Endothelial cell of umbilical vein (primary cell): Measurements from ENCODE around the gene DPP6. TPM values are rescaled to one million over a fixed set of nuclear protein-coding genes. Genes with fewer than 3 reads are reported as not detected.

Experiments used
- BruUV-seq: library from RNA; stranded (reverse); fragments of 400-500 nt; replicated peaks from 2 replicates; lab custom pipeline; 2021; lab: Mats Ljungman, UMichigan
- CTCF ChIA-PET: fragments of 300-600, 350-600 bp; sonication (Branson Sonifier 250); formaldehyde crosslinking; loops from one replicate; lab custom pipeline; 2021; ENCODE audit warnings: antibody characterized with exemption, inconsistent platforms; lab: Charles Lee
- POLR2A ChIA-PET: fragments of 300-600, 350-600 bp; sonication (Branson Sonifier 250); formaldehyde crosslinking; loops from one replicate; lab custom pipeline; 2021; ENCODE audit warnings: antibody characterized with exemption, inconsistent platforms; lab: Charles Lee
- DNase-seq: peaks from one replicate; pipeline ENCODE4 v3.0.0-alpha.2; 2011; ENCODE audit warnings: low read depth, low spot score
- FAIRE-seq: peaks from 2 replicates; lab custom pipeline; 2011; peaks lifted over from hg19 to GRCh38; lab: Jason Lieb, UNC
- H2AFZ ChIP-seq: 2 replicates; pipeline ENCODE4 v1.6.0; 2012; ENCODE audit warnings: low read depth, low read length, control low read depth, inconsistent platforms
- H3K27ac ChIP-seq: 2 replicates; pipeline ENCODE4 v1.5.1; 2011; ENCODE audit warnings: low read depth, mild to moderate bottlenecking, control low read depth, low read length, moderate library complexity; ENCODE audit not compliant: insufficient read depth
- H3K27me3 ChIP-seq, 2 experiments: 2 replicates each; pipeline versions ENCODE4 v1.6.0 to v1.6.1; 2011; ENCODE audit warnings: low read length in 2 of 2, mixed read lengths in 1 of 2; ENCODE audit not compliant: control insufficient read depth in 2 of 2, insufficient read depth in 2 of 2
- H3K36me3 ChIP-seq, 2 experiments: 2 replicates in 1 of 2; 3 replicates in 1 of 2; pipeline ENCODE4 v1.5.1; 2011; ENCODE audit warnings: low read length in 2 of 2, mild to moderate bottlenecking in 1 of 2, moderate library complexity in 1 of 2; ENCODE audit not compliant: control insufficient read depth in 2 of 2, insufficient read depth in 2 of 2; ENCODE audit errors: extremely low read depth in 1 of 2
- H3K4me1 ChIP-seq: 3 replicates; pipeline ENCODE4 v1.5.1; 2011; ENCODE audit warnings: mild to moderate bottlenecking, low read length; ENCODE audit not compliant: control insufficient read depth, insufficient read depth; ENCODE audit errors: extremely low read depth
- H3K4me2 ChIP-seq: 2 replicates; pipeline ENCODE4 v1.6.1; 2011; ENCODE audit warnings: low read length, control low read depth, mixed read lengths; ENCODE audit not compliant: insufficient read depth
- H3K4me3 ChIP-seq, 3 experiments: fragments of 200-600 bp in 1 of 3; sonication (generic), shearing (Covaris generic) in 1 of 3; replicated peaks in 1 of 3; 2 replicates each; pipeline ENCODE4 v1.5.1; 2011 to 2016; ENCODE audit warnings: control low read depth in 3 of 3, low read length in 3 of 3, mild to moderate bottlenecking in 2 of 3, inconsistent platforms in 1 of 3, low read depth in 1 of 3, moderate library complexity in 1 of 3; ENCODE audit not compliant: insufficient read depth in 1 of 3
- H3K79me2 ChIP-seq: 2 replicates; pipeline ENCODE4 v1.6.0; 2012; ENCODE audit warnings: low read length, inconsistent platforms; ENCODE audit not compliant: control insufficient read depth, insufficient read depth
- H3K9ac ChIP-seq: replicated peaks from 2 replicates; pipeline ENCODE3; 2011; ENCODE audit warnings: low read length, control low read depth; ENCODE audit not compliant: insufficient read depth; ENCODE audit errors: extremely low read depth
- H3K9me1 ChIP-seq: replicated peaks from 3 replicates; pipeline ENCODE4 v1.6.0; 2011; ENCODE audit warnings: mild to moderate bottlenecking, low read length; ENCODE audit not compliant: control insufficient read depth, insufficient read depth; ENCODE audit errors: extremely low read depth
- H3K9me3 ChIP-seq: replicated peaks from 2 replicates; pipeline ENCODE4 v1.5.1; 2012; ENCODE audit warnings: low read length, inconsistent platforms; ENCODE audit not compliant: control insufficient read depth, insufficient read depth
- H4K20me1 ChIP-seq: replicated peaks from 2 replicates; pipeline ENCODE3; 2011; ENCODE audit warnings: mild to moderate bottlenecking, low read length; ENCODE audit not compliant: control insufficient read depth, insufficient read depth; ENCODE audit errors: extremely low read depth
- CTCF ChIP-seq, 2 donors: IDR thresholded peaks; 1 replicate in 1 of 2; 2 replicates in 1 of 2; pipeline ENCODE4 v1.5.1; 2011; ENCODE audit warnings: low read length in 2 of 2, mild to moderate bottlenecking in 2 of 2, moderate library complexity in 2 of 2, control low read depth in 1 of 2, inconsistent platforms in 1 of 2, low read depth in 1 of 2; ENCODE audit not compliant: insufficient read depth in 1 of 2; ENCODE audit errors: extremely low read depth in 1 of 2
- EZH2 ChIP-seq: IDR thresholded peaks from 2 replicates; pipeline ENCODE4 v1.6.1; 2012; ENCODE audit warnings: borderline replicate concordance, low read depth, mild to moderate bottlenecking, moderate library complexity, low read length, inconsistent platforms; ENCODE audit not compliant: severe bottlenecking
- FOS ChIP-seq: IDR thresholded peaks from 2 replicates; pipeline ENCODE4 v1.6.1; 2011; ENCODE audit warnings: mild to moderate bottlenecking, low read length, moderate library complexity, borderline replicate concordance; ENCODE audit not compliant: insufficient read depth
- GATA2 ChIP-seq: IDR thresholded peaks from 2 replicates; pipeline ENCODE4 v1.7.0; 2011; ENCODE audit warnings: low read depth, mild to moderate bottlenecking, moderate library complexity, mixed read lengths, low read length; ENCODE audit not compliant: insufficient read length, insufficient read depth
- JUN ChIP-seq: IDR thresholded peaks from 2 replicates; pipeline ENCODE4 v1.6.1; 2011; ENCODE audit warnings: borderline replicate concordance, low read depth; ENCODE audit not compliant: insufficient read length, insufficient read depth
- MYC ChIP-seq: IDR thresholded peaks from one replicate; pipeline ENCODE4 v1.6.1; 2011; ENCODE audit warnings: mild to moderate bottlenecking, low read depth, low read length
- POLR2A ChIP-seq: IDR thresholded peaks from 2 replicates; pipeline ENCODE4 v1.6.1; 2012; ENCODE audit warnings: low read depth, mild to moderate bottlenecking, control low read depth, low read length
- POLR2AphosphoS5 ChIP-seq: IDR thresholded peaks from 2 replicates; pipeline ENCODE4 v1.6.1; 2012; ENCODE audit warnings: low read depth, mild to moderate bottlenecking, control low read depth, low read length, moderate library complexity; ENCODE audit not compliant: insufficient read depth
- dilution Hi-C: fragments of 300-500 bp; cut with MboI; formaldehyde crosslinking; loops from one replicate; pipeline ENCODE4 v1.15.0; 2019; ENCODE audit warnings: low sequenced_read_pairs; ENCODE audit not compliant: extremely low pct_ligation_motif_present
- intact Hi-C: fragments of 100-400 bp; cut with micrococcal nuclease; formaldehyde crosslinking; loops from one replicate; pipeline ENCODE4 v1.10.0; 2022
- polyA plus RNA-seq, 4 experiments: library from polyadenylated mRNA; depleted of rRNA in 3 of 4; stranded (reverse) in 3 of 4; unstranded in 1 of 4; fragments of >200 nt; gene quantifications; 2 replicates each; pipeline versions ENCODE4 v1.2.1 to v1.2.3, GENCODE V29; 2011 to 2012; ENCODE audit warnings: missing spikeins in 1 of 4
- total RNA-seq: library from RNA; stranded (reverse); gene quantifications from 2 replicates; pipeline ENCODE4 v1.2.3, GENCODE V29; 2021
- TF ChIP-seq, protein P1 (sequence below): IDR thresholded peaks from 2 replicates; pipeline ENCODE4 v1.6.1; 2011; ENCODE audit not compliant: insufficient read depth, insufficient read length

Gene DPP6
- total and polyA plus RNA-seq, 2 donors (not counting 3 experiments of a cell fraction or from before 2014, with no cell fraction given), result not detected

DNA sequence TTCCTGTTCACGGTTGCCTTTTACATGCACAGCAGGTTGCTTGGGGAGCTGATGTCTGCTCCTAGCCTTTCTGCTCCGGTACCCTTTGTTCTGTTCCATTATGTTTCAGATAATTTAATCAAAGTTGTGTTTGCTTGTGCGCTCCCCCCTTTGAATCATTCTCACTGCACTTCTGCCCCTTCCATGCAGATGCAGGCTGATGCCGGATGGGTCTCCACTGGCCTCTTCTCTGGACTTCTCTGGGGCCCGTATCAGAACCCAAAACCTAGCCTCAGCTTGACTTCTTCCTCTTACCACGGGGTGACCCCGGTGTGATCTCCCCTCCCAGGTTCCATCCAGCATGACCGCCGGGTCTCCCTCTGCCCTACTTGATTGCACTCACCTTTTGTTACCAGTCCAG is 272.0 kb downstream of the DPP6 start:
- Histone ChIP-seq H3K9ac (no peak overlapping the region), H3K36me3 (no peaks in the 10 kb centered on the region), H3K9me1 (no peaks in the 10 kb centered on the region), H3K4me1 (no peaks in the 10 kb centered on the region), H3K79me2 (no peaks in the 10 kb centered on the region), H3K27ac (no peak overlapping the region), H3K4me3 (no peak overlapping the region), H4K20me1 (no peaks in the 10 kb centered on the region), H3K9me3 (peaks cover 2% of the 10 kb centered on the region), H3K4me2 (no peak overlapping the region), H3K27me3 (no peaks in the 10 kb centered on the region), H2AFZ (no peak overlapping the region)
- dilution Hi-C loops (no loop called here), intact Hi-C loops (no loop called here)
- ChIA-PET POLR2A (no interaction called here), CTCF (no interaction called here)
- FAIRE-seq (no peak), DNase-seq (no peak)
- BruUV-seq, result no TSS peak
- TF ChIP-seq EZH2 (no peak), FOS (no peak), POLR2AphosphoS5 (no peak), CTCF (IDR thresholded peaks at IDR 0.05; ENCODE audit: extremely low read depth in 1 of 2, insufficient read depth in 1 of 2, low read depth in 1 of 2, low read length in 2 of 2) (no peak), JUN (no peak), GATA2 (no peak), POLR2A (no peak), MYC (no peak)
- TF ChIP-seq, protein P1, sequence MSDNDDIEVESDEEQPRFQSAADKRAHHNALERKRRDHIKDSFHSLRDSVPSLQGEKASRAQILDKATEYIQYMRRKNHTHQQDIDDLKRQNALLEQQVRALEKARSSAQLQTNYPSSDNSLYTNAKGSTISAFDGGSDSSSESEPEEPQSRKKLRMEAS, result no peak
